ENCODE measurements around the gene THBS3. TPM values are rescaled to one million over a fixed set of nuclear protein-coding genes. Genes with fewer than 3 reads are reported as not detected.
A peak's percentile ranks its signal among the peaks of the same experiment; 100 is the strongest.

Gene THBS3
- total and polyA plus RNA-seq, 2 of the 13 experiments (the other 11 are each of a cell fraction or from before 2014, with no cell fraction given), result 0.86 to 3.6 TPM

GRCh38 chr1:155178441-155179111 is 29.1 kb downstream of the THBS3 start (continued):
- peak; percentile 26; the same call in 1 of the 2 replicates for TF ChIP-seq GABPA (IDR thresholded peaks at IDR 0.05; ENCODE audit: low read depth, low read length)
- peak; percentile 76 for TF ChIP-seq GABPA (CRISPR knock-in tag; IDR thresholded peaks at IDR 0.05; ENCODE audit: low read depth)
- no peak for TF ChIP-seq ZNF576 (CRISPR knock-in tag; IDR thresholded peaks at IDR 0.05)
- TF ChIP-seq ZXDC (CRISPR knock-in tag; IDR thresholded peaks at IDR 0.05), result no peak
- TF ChIP-seq ZNF746 (CRISPR knock-in tag; IDR thresholded peaks at IDR 0.05), result 0 out of 2 replicates have a peak, but pooled peaks have one; percentile 44
- TF ChIP-seq ZNF775 (CRISPR knock-in tag; IDR thresholded peaks at IDR 0.05; ENCODE audit: borderline replicate concordance), result no peak
- 0 out of 2 replicates have a peak, but pooled peaks have one; percentile 49 for TF ChIP-seq FOXK1 (CRISPR knock-in tag; IDR thresholded peaks at IDR 0.05; ENCODE audit: borderline replicate concordance, low read depth)
- no peak for TF ChIP-seq GPBP1L1 (CRISPR knock-in tag; IDR thresholded peaks at IDR 0.05)
- peak; percentile 89 for TF ChIP-seq HNF4A (CRISPR knock-in tag; IDR thresholded peaks at IDR 0.05)
- no peak for TF ChIP-seq BORCS8-MEF2B (CRISPR knock-in tag; IDR thresholded peaks at IDR 0.05)
- TF ChIP-seq FOXA3 (CRISPR knock-in tag; IDR thresholded peaks at IDR 0.05), result peak; percentile 46; the same call in 1 of the 2 replicates
- peak; percentile 79 for TF ChIP-seq GABPB1 (CRISPR knock-in tag; IDR thresholded peaks at IDR 0.05)
- no peak for TF ChIP-seq ZNF850 (CRISPR knock-in tag; conservative IDR thresholded peaks at IDR 0.05)
- TF ChIP-seq RBFOX2 (IDR thresholded peaks at IDR 0.05; ENCODE audit: low read depth, low read length), result peak; percentile 44
- TF ChIP-seq HOXA3 (CRISPR knock-in tag; IDR thresholded peaks at IDR 0.05), result peak; percentile 57; the same call in 1 of the 2 replicates
- TF ChIP-seq ZBTB33 (CRISPR knock-in tag; IDR thresholded peaks at IDR 0.05), result no peak
- 0 out of 2 replicates have a peak, but pooled peaks have one; percentile 25 for TF ChIP-seq SP2 (CRISPR knock-in tag; IDR thresholded peaks at IDR 0.05)
- peak; percentile 71 for TF ChIP-seq ZNF574 (CRISPR knock-in tag; IDR thresholded peaks at IDR 0.05)
- peak; percentile 90 for TF ChIP-seq RXRA (CRISPR knock-in tag; IDR thresholded peaks at IDR 0.05)
- TF ChIP-seq KDM1A (CRISPR knock-in tag; IDR thresholded peaks at IDR 0.05), result 0 out of 2 replicates have a peak, but pooled peaks have one; percentile 56
- peak; percentile 98 for TF ChIP-seq NR2F2 (IDR thresholded peaks at IDR 0.05; ENCODE audit: borderline replicate concordance, low read depth)
- no peak for TF ChIP-seq REXO4 (CRISPR knock-in tag; IDR thresholded peaks at IDR 0.05; ENCODE audit: borderline replicate concordance)
